Adrenal gland (tissue), 12 donors: ENCODE results near the gene CREB5. TPM values are rescaled to one million over a fixed set of nuclear protein-coding genes. Genes with fewer than 3 reads are reported as not detected.

Experiments used
- DNase-seq, 7 donors: peaks; one replicate each; pipeline ENCODE4 v3.0.0-alpha.2; 2019 to 2020
- H3K27ac ChIP-seq, 5 donors: fragments of 200-600 bp; sonication (generic) in 4 of 5; 1 replicate in 3 of 5; 2 replicates in 2 of 5; pipeline versions ENCODE4 v1.5.1 to v1.8.0; 2016 to 2020; ENCODE audit warnings: mild to moderate bottlenecking in 1 of 5
- H3K27me3 ChIP-seq: fragments of 200-600 bp; 2 replicates; pipeline ENCODE4 v1.8.0; 2021
- H3K36me3 ChIP-seq, 2 donors: fragments of 200-600 bp; replicated peaks in 1 of 2; 1 replicate in 1 of 2; 2 replicates in 1 of 2; pipeline versions ENCODE4 v1.5.1 to v1.8.0; 2018 to 2022
- H3K4me1 ChIP-seq, 2 donors: fragments of 200-600 bp; replicated peaks in 1 of 2; 1 replicate in 1 of 2; 2 replicates in 1 of 2; pipeline versions ENCODE4 v1.5.1 to v1.8.0; 2018 to 2021
- H3K4me3 ChIP-seq, 4 donors: fragments of 200-600 bp; sonication (generic) in 3 of 4; one replicate each; pipeline ENCODE4 v1.5.1; 2016 to 2018
- H3K9me3 ChIP-seq, 3 donors: fragments of 200-600 bp; sonication (generic) in 1 of 3; replicated peaks in 1 of 3; 1 replicate in 2 of 3; 2 replicates in 1 of 3; pipeline versions ENCODE4 v1.5.1 to v1.8.0; 2016 to 2021
- CTCF ChIP-seq, 6 experiments: fragments of 450-650 bp in 4 of 6; fragments of 200-600 bp in 2 of 6; sonication (generic) in 1 of 6; IDR thresholded peaks; 1 replicate in 5 of 6; 2 replicates in 1 of 6; pipeline versions ENCODE4 v1.5.1 to v1.8.0; 2016 to 2021; ENCODE audit warnings: antibody characterized with exemption in 6 of 6, mild to moderate bottlenecking in 2 of 6, moderate library complexity in 1 of 6
- POLR2A ChIP-seq, 2 donors: fragments of 450-650 bp; IDR thresholded peaks; one replicate each; pipeline ENCODE4 v1.6.1; 2017; ENCODE audit warnings: antibody characterized with exemption in 2 of 2, mild to moderate bottlenecking in 2 of 2, moderate library complexity in 1 of 2
- WGBS, 4 donors: extraction: QIAGEN DNeasy Blood & Tissue Kit in 2 of 4; methylation state at CpG; one replicate each; pipeline versions ENCODE4 v1.1.5 to v1.1.7; 2013 to 2017; 5-methylcytosine and 5-hydroxymethylcytosine counted together
- intact Hi-C, 2 donors: fragments of 100-400 bp; cut with DNase I; formaldehyde crosslinking; loops; one replicate each; pipeline versions ENCODE4 v1.14.1 to v1.15.0; 2022 to 2023
- polyA plus RNA-seq, 3 donors: library from polyadenylated mRNA; stranded (reverse); fragments of 200-250 nt in 2 of 3; fragments of 350-450 nt in 1 of 3; fragmentation: Illumina TruSeq in 1 of 3; extraction: RNeasy Lipid Tissue Mini Kit (QIAGEN cat#74804) in 1 of 3; gene quantifications; one replicate each; pipeline ENCODE4 v1.2.3, GENCODE V29; 2013 to 2014
- total RNA-seq, 9 donors: library from RNA; depleted of rRNA in 4 of 9; stranded (reverse); fragments of >200 nt in 4 of 9; fragments of 120-200 nt in 1 of 9; fragmentation: NEBNext Ultra II Directional in 1 of 9; extraction: Animal tissue kit (Norgen Biotek cat#: 25700) in 1 of 9; gene quantifications; one replicate each; pipeline versions ENCODE4 v1.1.0 to v1.2.4, GENCODE V29; 2013 to 2023
- donor health status: healthy with polysubstance abuse.
- donor health status: Bipolar disorder and iron deficiency.
- donor health status: DM: yes; HTN: yes; CAD: no.
- donor health status: DM: no; HTN: no; CAD: no.
- donor health status: DM: no; HTN: no; CAD: no.
- donor health status: DM: yes; HTN: yes; CAD: no.

Gene CREB5
- total and polyA plus RNA-seq, 12 donors: 0.69 to 5.4 (median 1.3) TPM

- Histone ChIP-seq H3K27me3 (no peaks in the 10 kb centered on the region), H3K4me3 (no peak overlapping the region), H3K9me3 (no peaks in the 10 kb centered on the region), H3K4me1 (peaks cover 0 to 19% of the 10 kb centered on the region in 2 donors), H3K27ac (peak overlapping the region in 1 of 5 donors; percentile 5), H3K36me3 (no peaks in the 10 kb centered on the region)
- WGBS, 4 donors: 50 to 60% (median 56%) methylated on average over 5 of the region's 5 CpGs
- no peak for DNase-seq
- TF ChIP-seq CTCF (IDR thresholded peaks at IDR 0.05): no peak
- TF ChIP-seq POLR2A (IDR thresholded peaks at IDR 0.05): no peak
- intact Hi-C loops: no loop called here
Measured at GRCh38 chr7:28684650-28685241, 272.4 kb downstream of the CREB5 start.

GRCh38 chr7:28685242-28685643 lies 272.9 kb downstream of the CREB5 start:
- peak in 6 of 7 donors; percentile 18 to 53 (median 28) for DNase-seq
- no peak for TF ChIP-seq POLR2A (IDR thresholded peaks at IDR 0.05)
- no peak for TF ChIP-seq CTCF (IDR thresholded peaks at IDR 0.05)
- intact Hi-C loops: no loop called here
- H3K27me3 ChIP-seq: no peaks in the 10 kb centered on the region
- peaks cover 0 to 19% of the 10 kb centered on the region in 2 donors for H3K4me1 ChIP-seq
- H3K27ac ChIP-seq: peak overlapping the region in 2 of 5 donors; percentile 5 to 70
- no peak overlapping the region for H3K4me3 ChIP-seq
- H3K36me3 ChIP-seq: no peaks in the 10 kb centered on the region
- 39 to 56% (median 53%) methylated on average over 4 to 7 of the region's 7 CpGs for WGBS, 4 donors
- no peaks in the 10 kb centered on the region for H3K9me3 ChIP-seq

- peak; percentile 92 to 97 (median 94) for DNase-seq
- intact Hi-C loops: no loop called here
- TF ChIP-seq POLR2A (IDR thresholded peaks at IDR 0.05) (peak; percentile 5 to 49), CTCF (IDR thresholded peaks at IDR 0.05) (no peak)
- Histone ChIP-seq H3K27ac (peak overlapping the region in 2 of 5 donors; percentile 58 to 70), H3K4me3 (peak overlapping the region in 1 of 4 donors; percentile 37), H3K4me1 (peaks cover 0 to 19% of the 10 kb centered on the region in 2 donors), H3K9me3 (no peaks in the 10 kb centered on the region), H3K36me3 (no peaks in the 10 kb centered on the region), H3K27me3 (no peaks in the 10 kb centered on the region)
- WGBS, 4 donors: 4 to 6% (median 5%) methylated on average over 15 of the region's 15 CpGs
Measured at GRCh38 chr7:28685644-28686417, 273.5 kb downstream of the CREB5 start.

- TF ChIP-seq POLR2A (IDR thresholded peaks at IDR 0.05) (no peak), CTCF (IDR thresholded peaks at IDR 0.05) (no peak)
- no peak for DNase-seq
- Histone ChIP-seq H3K4me1 (peaks cover 0 to 19% of the 10 kb centered on the region in 2 donors), H3K9me3 (no peaks in the 10 kb centered on the region), H3K27me3 (no peaks in the 10 kb centered on the region), H3K4me3 (peak overlapping the region in 1 of 4 donors; percentile 37), H3K36me3 (no peaks in the 10 kb centered on the region), H3K27ac (peak overlapping the region in 1 of 5 donors; percentile 70)
- intact Hi-C loops: no loop called here
- 8 to 20% (median 12%) methylated on average over 12 of the region's 12 CpGs for WGBS, 4 donors
Measured at GRCh38 chr7:28686418-28686800, 274.1 kb downstream of the CREB5 start.
